Measurements from ENCODE around the gene FTSJ3.
"Not testable (repeated sequence)": the region's sequence is repeated elsewhere in the genome, so short reads cannot be mapped to it uniquely, and the experiment has no call there.

FTSJ3 gene, protein sequence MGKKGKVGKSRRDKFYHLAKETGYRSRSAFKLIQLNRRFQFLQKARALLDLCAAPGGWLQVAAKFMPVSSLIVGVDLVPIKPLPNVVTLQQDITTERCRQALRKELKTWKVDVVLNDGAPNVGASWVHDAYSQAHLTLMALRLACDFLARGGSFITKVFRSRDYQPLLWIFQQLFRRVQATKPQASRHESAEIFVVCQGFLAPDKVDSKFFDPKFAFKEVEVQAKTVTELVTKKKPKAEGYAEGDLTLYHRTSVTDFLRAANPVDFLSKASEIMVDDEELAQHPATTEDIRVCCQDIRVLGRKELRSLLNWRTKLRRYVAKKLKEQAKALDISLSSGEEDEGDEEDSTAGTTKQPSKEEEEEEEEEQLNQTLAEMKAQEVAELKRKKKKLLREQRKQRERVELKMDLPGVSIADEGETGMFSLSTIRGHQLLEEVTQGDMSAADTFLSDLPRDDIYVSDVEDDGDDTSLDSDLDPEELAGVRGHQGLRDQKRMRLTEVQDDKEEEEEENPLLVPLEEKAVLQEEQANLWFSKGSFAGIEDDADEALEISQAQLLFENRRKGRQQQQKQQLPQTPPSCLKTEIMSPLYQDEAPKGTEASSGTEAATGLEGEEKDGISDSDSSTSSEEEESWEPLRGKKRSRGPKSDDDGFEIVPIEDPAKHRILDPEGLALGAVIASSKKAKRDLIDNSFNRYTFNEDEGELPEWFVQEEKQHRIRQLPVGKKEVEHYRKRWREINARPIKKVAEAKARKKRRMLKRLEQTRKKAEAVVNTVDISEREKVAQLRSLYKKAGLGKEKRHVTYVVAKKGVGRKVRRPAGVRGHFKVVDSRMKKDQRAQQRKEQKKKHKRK

GRCh38 chr17:63827002-63827800, at the start of gene FTSJ3, which contains the start of gene PSMC5:
TSS of gene FTSJ3 (minus strand) at chr17:63827663. CDS start at chr17:63826902, 761 bp downstream.
TSS of gene PSMC5 (plus strand) at chr17:63827431. CDS start at chr17:63827491, 60 bp downstream.
- ChIA-PET CTCF (interaction anchor here (0.6 kb wide), 2 partner anchors 22 to 33 kb away, joined by 3 to 5 read pairs; no protein-coding TSS in a partner anchor), POLR2A (ENCODE audit: low non-redundant PET) (interaction anchor here (0.6 to 1.0 kb wide), 3 partner anchors 12 to 25 kb away, joined by 3 read pairs; no protein-coding TSS in a partner anchor)

DNA sequence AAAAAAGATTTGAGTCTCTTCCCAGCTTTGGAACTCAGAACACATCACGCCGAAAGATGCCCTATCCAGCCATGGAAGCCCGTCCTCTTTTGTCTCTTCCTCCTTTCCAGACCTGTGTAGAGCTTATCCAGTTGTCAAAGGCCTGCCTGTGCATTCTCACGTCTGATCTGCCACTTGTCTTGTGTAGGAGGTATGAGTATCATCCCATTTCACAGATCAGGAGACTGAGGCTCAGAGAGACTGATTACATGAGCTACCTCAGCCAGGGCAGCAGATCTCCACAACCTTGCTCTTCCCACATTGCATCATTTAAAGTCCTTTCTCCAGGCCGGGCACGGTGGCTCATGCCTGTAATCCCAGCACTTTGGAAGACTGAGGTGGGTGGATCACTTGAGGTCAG, 47.2 kb upstream of the FTSJ3 start:
- DNase-seq (ENCODE audit: low spot score); H3K27ac ChIP-seq; POLR2A ChIA-PET (ENCODE audit: low non-redundant PET): not testable (repeated sequence)
- CTCF ChIA-PET = interaction anchor here (0.6 kb wide), 1 partner anchor 72 kb away, joined by 5 read pairs; no protein-coding TSS in a partner anchor

More at GRCh38 chr17:63827002-63827800, at the start of gene FTSJ3, which contains the start of gene PSMC5:
- peak within 1 kb of the TSS; percentile 88 for H3K27ac ChIP-seq
- TF ChIP-seq, protein P1, sequence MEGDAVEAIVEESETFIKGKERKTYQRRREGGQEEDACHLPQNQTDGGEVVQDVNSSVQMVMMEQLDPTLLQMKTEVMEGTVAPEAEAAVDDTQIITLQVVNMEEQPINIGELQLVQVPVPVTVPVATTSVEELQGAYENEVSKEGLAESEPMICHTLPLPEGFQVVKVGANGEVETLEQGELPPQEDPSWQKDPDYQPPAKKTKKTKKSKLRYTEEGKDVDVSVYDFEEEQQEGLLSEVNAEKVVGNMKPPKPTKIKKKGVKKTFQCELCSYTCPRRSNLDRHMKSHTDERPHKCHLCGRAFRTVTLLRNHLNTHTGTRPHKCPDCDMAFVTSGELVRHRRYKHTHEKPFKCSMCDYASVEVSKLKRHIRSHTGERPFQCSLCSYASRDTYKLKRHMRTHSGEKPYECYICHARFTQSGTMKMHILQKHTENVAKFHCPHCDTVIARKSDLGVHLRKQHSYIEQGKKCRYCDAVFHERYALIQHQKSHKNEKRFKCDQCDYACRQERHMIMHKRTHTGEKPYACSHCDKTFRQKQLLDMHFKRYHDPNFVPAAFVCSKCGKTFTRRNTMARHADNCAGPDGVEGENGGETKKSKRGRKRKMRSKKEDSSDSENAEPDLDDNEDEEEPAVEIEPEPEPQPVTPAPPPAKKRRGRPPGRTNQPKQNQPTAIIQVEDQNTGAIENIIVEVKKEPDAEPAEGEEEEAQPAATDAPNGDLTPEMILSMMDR (conservative IDR thresholded peaks at IDR 0.05; ENCODE audit: low read depth) = peak; percentile 68
- peak; percentile 89 for DNase-seq (ENCODE audit: low spot score)

DNA sequence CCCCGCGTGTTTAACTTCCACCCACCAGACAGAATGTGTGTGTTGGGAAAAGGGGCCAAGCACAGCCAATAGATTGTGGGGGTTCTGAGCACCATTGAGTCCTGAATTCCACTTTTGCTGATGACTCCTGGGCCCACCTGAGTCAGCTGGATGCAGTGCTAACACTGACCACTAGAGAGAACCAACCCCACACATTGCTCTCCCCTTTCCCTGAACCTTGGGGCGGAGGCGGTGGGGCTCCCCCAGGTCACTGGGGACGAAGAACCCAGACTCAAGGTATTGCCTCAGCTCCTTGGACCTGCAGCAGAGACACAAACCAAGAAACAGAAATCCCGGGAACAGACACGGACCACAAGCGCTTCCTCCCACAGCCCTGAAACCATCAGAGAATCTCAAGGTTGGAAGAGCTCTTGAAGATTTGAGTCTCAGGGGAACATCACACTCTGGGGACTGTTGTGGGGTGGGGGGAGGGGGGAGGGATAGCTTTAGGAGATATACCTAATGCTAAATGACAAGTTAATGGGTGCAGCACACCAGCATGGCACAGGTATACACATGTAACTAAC, 46.7 kb upstream of the FTSJ3 start:
- POLR2A ChIA-PET (ENCODE audit: low non-redundant PET); DNase-seq (ENCODE audit: low spot score); H3K27ac ChIP-seq: not testable (repeated sequence)
- CTCF ChIA-PET = interaction anchor here (0.6 to 0.7 kb wide), 2 partner anchors 45 to 72 kb away, joined by 3 to 5 read pairs; no protein-coding TSS in a partner anchor

GRCh38 chr17:63873577-63873976, 46.1 kb upstream of the FTSJ3 start, which contains the start of gene CSH2:
TSS of gene CSH2 (minus strand) at chr17:63873677. CDS start at chr17:63873614, 63 bp downstream.
- POLR2A ChIA-PET (ENCODE audit: low non-redundant PET); DNase-seq (ENCODE audit: low spot score): not testable (repeated sequence)
- CTCF ChIA-PET = interaction anchor here (0.7 kb wide), 1 partner anchor 45 kb away, joined by 3 read pairs; no protein-coding TSS in a partner anchor

GRCh38 chr17:63871646-63872365, 44.3 kb upstream of the FTSJ3 start:
- H3K27ac ChIP-seq; CTCF ChIA-PET; DNase-seq (ENCODE audit: low spot score); POLR2A ChIA-PET (ENCODE audit: low non-redundant PET): not testable (repeated sequence)

More at GRCh38 chr17:63873577-63873976, 46.1 kb upstream of the FTSJ3 start, which contains the start of gene CSH2:
- H3K27ac ChIP-seq = not testable (repeated sequence)

GRCh38 chr17:63870292-63870665, 42.8 kb upstream of the FTSJ3 start:
- POLR2A ChIA-PET (ENCODE audit: low non-redundant PET); DNase-seq (ENCODE audit: low spot score); H3K27ac ChIP-seq: not testable (repeated sequence)
- CTCF ChIA-PET = interaction anchor here (0.6 kb wide), 1 partner anchor 187 kb away, joined by 3 read pairs; no protein-coding TSS in a partner anchor

DNA sequence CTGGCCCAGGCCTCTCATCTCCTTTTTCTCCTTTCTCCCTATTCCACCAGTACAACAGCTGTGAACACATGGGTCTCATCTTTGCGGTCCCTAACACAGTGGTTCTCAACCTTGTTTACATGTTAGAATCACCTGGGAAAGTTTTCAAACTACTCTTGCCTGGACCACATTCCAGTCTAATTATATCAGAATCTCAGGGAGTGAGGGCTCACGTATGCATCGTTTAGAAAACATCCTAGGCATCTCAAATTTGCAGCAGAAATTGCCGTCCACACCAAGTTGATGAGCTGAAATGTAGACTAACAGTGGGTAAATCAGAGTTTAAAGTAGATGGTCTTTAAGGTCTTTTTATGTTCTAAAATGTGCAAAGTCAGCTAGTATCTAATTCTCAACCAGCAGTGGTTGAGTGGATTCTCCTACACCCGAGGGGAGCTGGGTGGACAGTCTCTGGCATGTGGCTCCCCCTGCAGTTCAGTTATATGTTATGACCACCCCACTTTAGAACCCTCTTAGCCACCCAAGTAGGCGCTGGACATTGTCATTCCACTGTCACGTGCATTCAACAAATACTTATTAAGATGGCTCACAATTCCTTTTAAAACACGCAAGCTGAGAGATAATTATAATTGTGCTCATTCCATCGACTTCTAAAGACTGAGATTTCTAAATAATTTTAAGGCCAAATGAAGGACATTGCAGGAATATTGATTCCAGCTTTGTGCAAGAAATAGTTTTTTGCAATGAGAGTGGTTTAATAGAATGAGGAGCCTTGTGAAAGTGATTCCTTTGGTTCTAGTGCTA, 42.2 kb upstream of the FTSJ3 start:
- POLR2A ChIA-PET (ENCODE audit: low non-redundant PET); H3K27ac ChIP-seq; DNase-seq (ENCODE audit: low spot score): not testable (repeated sequence)
- CTCF ChIA-PET = interaction anchor here (0.6 kb wide), 1 partner anchor 187 kb away, joined by 3 read pairs; no protein-coding TSS in a partner anchor

DNA sequence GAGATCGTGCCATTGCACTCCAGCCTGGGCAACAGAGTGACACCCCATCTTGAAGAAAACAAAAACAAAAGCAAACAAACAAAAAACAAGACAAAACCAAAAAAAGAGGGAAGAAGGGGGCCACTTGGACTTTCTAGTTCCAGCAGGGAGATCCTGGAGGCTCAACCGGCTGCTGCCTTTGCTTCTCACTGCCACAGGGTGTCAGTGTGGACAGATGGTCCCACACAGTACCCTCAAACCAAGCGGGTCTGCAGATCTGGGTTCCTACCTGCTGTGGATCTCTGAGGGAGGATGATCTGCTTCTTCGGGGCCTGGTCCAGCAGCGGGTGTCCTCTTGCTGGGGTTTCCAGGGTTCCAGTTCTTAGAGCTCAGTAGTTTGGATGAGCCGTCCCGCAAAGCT, 39.2 kb upstream of the FTSJ3 start:
- DNase-seq (ENCODE audit: low spot score); H3K27ac ChIP-seq; POLR2A ChIA-PET (ENCODE audit: low non-redundant PET): not testable (repeated sequence)
- CTCF ChIA-PET = interaction anchor here (0.6 to 1.3 kb wide), 3 partner anchors 18 to 410 kb away, joined by 3 to 5 read pairs (median 4); no protein-coding TSS in a partner anchor

DNA sequence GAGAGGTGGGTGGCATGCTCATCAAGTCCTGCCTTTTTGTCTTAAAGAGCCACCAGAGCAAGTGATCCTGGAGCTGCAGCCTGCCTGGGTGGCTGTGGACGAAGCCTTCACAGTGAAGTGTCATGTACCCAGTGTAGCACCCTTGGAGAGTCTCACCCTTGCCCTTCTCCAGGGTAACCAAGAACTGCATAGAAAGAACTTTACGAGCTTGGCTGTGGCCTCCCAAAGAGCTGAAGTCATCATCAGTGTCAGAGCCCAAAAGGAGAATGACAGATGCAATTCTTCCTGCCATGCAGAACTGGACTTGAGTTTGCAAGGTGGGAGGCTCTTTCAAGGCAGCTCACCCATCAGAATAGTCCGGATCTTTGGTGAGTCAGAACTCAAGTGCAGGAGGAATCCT, 31.8 kb upstream of the FTSJ3 start:
- ChIA-PET CTCF (interaction anchor here (0.5 to 2.8 kb wide), 2 partner anchors 10 to 1241 kb away, joined by 3 to 12 read pairs; no protein-coding TSS in a partner anchor), POLR2A (ENCODE audit: low non-redundant PET) (no interaction called here)
- no peak for DNase-seq (ENCODE audit: low spot score)
- H3K27ac ChIP-seq = no peak overlapping the region
- TF ChIP-seq, protein P1 (conservative IDR thresholded peaks at IDR 0.05; ENCODE audit: low read depth) = no peak

DNA sequence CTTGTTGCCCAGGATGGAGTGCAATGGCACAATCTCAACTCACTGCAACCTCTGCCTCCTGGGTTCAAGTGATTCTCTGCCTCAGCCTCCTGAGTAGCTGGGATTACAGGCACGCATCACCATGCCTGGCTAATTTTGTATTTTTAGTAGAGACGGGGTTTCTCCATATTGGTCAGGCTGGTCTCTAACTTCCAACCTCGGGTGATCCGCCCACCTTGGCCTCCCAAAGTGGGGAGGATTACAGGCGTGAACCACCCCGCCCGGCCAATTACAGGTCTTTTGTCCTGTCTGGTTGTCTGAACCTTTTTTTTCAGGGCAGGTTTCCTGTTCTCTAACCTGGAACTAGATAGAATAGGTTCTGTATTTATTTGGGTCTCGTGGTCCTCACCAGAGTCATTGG, 29.0 kb upstream of the FTSJ3 start:
- CTCF ChIA-PET = interaction anchor here (0.7 to 1.0 kb wide), 3 partner anchors 11 to 69 kb away, joined by 4 read pairs; no protein-coding TSS in a partner anchor
- DNase-seq (ENCODE audit: low spot score); POLR2A ChIA-PET (ENCODE audit: low non-redundant PET); H3K27ac ChIP-seq: not testable (repeated sequence)
